UCSD-AML1 (cell line): ENCODE measurements around the gene RIC3.

Experiments used
- DNase-seq: peaks from one replicate; lab custom pipeline; 2025; ENCODE audit not compliant: unreplicated experiment; lab: John Stamatoyannopoulos, UW

The RIC3 gene

DNA sequence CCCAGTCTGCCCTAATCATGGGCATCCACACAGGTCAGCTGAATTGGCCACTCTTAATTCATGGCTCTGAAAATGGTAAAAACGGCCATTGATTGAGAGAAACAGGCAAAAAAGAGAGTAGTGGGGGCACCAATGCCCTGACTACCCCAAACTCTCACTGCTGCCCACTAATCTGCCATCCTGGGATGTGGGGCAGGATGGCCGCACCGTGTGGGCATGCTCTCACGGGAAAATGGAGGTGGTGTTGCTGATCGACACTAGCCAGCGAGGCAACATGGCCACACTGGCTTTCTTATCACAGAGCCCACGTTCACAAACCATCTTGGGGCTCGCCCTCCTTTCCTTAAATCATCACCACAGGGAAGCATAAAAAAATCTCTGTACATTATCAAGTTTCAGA, 99.1 kb downstream of the RIC3 start:
- DNase-seq, result no peak

DNA sequence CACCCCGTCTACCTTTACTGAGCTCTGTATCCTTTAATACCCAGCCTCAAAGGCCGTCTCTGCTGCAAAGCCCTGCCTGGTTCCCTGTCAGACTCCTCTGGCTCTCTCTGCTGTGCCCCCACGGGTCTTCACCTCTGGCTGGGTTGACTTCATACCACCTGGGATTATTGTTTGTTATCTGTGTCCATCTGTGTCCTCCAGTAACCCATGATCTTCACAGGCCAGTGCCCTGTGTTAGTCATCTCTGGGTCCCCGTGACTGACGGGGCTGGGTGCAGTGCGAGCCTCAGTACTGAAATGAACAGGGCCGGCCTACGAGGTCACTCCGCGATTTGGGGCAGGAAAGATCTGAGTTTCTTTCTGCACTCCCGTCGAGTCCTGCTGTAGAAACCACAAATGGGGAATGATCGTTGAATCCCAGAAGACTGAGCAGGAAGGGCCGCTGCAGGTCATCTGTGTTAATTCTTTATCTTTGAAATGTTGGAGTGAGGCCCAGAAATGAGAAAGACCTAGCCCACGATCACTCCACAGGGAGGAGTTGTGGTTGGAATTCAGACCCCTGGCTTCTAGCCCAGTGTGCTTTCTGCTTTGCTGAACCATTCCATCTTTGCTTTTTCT, 100.1 kb downstream of the RIC3 start:
- no peak for DNase-seq

DNA sequence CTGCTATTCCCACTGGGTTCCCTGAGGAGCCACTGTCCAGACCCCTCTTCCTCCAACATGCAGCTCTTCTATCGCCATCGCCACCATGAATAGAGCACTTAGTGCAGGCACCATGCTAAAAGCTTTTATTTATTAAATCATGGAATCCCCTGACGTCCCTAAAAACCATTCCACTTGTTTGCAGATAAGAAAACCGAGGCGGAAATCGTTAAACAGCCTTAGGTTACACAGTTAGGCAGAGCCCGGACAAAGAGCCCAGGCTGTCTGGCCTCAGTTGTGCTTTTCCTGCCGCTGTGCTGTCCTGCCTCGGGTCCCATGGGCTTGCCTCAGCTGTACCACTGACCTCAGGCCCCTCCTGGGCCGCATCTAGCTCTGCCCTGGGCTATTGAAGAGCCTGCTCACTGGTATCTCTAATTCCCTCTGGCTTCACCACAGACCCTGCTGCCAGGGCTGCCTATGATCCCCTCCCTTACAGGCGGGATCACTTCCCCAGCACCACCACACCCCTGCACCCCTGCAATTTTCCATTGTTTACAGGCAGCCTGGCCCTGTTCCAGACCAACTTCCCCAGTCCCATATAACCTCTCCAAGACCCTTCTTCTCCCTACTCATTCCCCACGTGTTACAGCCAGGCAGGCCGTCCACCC, 100.8 kb downstream of the RIC3 start:
- no peak for DNase-seq

DNA sequence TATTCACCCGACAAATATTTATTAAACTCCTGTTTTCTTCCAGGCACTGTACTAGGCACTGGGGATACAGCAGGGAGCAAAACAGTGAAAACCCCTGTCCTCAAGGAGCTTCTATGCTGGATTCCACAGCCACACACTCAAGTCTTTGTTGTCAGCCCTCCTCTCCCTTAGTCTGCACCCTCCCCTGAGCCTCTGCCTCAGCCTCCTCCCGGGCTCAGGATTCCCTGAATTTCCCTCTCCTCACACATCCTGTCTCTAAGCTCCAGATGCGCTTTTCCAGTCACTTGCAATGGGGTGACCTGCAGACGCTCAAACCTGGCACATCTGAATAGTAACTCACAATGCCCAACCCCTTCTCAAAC, 101.3 kb downstream of the RIC3 start:
- DNase-seq, result no peak

DNA sequence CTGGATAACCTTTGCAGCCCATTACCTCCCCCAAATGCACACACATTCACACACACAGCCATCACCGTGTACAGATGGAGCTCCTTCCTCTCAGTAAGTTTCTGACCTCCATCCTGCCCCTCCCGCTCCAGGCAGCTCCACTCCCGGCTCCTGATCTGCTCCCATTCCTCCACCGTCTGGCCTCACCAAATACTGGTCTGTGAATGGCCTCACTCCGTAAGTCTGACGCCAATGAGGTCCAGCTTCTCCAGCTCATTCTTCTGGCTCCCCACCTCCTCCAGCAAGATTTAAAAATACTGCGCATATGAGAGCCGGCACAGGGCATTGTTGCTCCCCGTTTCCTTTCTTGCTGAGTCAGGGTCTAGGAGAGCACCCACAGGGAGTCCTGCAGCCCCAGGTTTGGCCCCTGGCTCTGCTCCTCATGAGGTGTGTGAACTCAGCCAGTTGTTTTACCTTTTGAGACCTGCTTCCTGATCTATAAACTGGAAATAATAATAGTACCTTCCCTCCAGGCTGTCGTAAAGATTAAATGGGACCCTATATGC, 101.8 kb downstream of the RIC3 start:
- DNase-seq, result no peak

DNA sequence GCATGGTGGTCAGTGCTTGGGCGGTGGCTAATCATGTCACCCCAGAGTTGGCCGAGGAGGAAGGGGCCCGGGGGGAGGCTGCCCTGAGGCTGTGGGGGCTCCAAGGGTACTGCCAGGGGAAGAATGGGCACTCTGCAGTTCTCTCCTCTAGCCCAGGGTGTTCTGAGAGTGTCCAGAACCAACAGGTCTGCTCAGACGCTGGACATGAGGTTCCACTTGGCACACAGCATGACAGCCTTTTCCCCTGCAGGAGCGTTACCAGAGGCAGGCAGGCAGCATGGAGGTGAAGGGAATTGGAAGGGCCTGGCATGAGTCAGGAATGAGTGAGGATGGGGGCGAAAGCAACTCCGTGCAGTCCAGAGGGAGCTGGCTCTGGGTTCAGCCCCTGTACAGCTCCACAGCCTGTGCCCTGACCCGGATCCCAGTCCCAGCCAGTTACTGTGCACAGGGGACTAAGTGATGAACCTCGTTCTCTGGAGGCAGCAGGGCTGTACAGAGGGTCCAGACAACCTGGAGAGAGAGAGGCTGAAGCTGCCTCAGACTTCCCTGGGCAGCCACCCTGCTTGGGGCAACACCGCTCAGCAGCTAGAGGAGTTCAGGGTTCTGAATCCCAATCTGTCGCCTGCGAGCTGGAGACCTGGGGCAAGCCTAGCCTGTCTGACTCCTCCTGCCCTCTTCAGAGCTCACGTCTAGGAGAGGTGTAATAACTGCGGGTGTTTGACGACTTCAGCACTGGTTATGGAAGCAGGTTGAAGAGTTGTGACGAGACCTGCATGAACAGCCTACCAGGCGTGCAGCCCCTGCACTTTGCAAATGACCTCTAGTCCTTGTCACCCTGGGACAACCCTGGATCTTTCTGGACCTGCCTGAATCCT, 102.6 kb downstream of the RIC3 start:
- no peak for DNase-seq

DNA sequence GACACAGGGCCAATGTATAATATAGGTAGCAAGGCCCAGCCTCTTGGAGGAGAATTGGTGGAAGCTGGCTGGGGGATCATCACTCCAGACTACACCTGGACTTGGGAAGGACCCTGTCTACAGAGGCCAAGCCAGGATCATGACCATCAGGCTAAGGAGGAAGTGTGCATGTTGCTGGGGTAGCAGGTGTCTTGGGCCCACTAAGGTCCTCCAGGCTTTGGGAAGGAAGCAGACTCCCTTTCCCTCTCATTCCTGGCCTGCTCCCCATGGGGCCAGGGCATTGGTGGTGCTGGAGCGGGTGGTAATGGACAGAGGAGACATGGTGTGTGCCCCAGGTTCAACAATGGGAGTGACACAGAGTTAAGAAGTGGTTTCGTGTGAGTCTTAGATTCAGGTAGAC, 103.8 kb downstream of the RIC3 start:
- DNase-seq, result no peak

DNA sequence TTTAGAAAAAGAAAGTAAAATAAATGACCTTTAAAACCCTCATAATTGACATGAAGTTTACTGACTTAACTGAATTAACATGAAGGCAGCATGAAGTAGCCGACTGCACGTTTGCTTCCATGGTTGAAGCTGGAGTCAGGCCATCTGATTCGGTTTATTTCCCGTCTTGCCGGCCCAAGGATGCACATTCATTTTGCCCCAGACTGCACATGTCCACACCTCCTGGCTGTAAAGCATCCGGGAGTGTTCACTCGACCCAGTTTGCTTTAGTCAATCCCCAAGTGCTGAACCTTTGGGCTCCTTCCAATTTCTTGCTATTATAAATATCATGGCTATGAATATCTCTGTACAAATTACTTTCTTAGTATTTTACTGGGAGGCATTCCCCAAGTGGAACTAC, 105.5 kb downstream of the RIC3 start:
- DNase-seq, result no peak

DNA sequence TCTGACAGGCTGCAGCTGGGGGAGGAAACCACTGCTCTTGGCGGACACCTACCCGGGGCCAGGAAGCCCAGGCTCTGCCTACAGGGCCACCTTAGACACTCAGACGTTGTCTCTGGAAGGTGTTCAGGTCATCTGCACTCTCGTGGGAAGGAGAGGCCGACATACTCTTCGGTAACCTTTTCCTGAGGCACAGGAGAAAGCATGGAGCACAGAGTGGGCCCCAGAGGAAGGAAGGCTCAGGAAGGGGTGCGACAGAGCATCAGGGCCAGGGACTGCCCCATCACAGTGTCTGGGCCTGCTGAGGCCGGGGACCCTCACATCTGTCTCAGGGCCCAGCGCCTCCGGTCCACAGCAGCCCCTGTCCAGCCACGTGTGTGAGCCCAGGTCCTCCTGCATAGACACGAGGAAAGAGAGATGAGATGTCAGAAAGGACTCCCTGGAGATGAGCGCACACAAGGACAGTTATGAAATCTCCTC, 106.0 kb downstream of the RIC3 start:
- DNase-seq, result no peak

DNA sequence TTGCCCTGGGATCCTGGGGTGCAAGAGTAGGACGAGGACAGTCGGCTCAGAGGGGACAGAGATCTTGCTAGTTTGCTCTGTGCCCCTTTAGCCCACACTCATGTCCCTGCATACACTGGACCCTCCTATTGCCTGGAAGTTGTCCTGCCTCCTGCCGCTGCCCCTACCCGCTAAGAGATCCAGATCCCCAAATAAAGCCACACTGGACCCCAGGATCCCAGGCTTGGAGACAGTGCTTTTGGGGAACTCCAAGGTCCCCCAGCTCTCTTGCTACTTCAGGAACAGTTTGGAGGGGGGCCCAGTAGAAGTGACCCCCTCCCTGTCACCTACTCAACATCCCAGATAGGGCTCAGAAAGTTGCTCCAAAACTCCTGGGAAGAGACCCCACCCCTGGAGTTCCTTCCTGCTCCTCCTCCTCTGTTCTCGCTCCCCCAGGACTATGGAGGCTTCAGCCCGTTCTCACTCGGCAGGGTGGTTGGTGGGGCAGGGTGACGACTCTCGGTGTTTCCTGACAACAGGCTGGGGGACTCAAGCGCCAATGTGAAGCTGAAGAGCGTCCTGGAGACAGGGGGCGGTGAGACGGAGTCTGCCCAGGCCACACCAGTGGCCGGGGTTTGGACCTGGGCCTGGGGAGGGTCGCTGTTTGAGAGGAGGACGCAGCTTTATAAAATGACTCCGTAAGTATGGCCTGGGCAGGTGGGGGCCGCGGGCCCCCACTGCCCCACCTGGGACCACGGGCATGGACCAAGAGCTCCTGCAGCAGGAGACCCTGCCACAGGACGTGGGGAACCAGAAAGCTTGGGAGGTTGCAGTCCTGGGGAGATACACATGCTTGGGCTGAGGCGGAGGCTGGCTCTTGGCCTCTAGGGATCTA, 107.0 kb downstream of the RIC3 start:
- DNase-seq, result no peak

DNA sequence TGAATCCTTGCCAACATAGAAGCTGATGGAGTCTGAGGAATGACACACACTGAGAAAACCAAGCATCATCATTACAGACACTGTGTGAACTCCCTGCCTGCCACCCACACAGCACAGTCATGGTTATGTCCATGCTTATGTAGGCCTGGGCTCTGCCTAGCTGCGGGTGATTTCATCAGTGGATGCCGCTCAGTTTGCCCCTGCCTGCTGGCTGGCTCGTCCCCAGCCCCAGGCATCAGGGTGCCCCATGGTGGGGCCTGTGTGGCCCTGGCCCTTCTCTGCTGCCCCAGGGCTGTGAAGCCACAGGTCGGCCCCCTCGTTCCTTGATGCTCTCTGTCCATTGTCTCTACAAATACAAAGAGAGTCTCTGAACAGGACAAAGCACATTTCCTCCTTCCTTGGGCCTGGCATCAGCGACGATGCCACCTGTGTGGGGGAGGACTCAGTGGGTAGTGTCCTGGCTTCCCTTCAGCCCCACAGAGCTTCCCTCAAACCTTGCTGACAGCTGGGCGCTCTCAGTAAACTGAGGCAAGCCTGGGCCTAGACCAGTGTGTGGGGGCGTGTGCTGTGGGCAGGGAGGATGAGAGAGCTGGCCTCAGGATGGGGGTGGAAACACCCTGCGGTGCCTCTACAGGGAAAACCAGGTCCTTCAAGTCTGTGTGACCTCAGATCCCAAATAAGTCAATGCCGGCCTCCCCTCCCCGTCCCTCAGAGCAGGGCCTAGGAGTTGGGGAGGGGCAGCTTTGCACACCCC, 107.8 kb downstream of the RIC3 start:
- DNase-seq, result no peak

DNA sequence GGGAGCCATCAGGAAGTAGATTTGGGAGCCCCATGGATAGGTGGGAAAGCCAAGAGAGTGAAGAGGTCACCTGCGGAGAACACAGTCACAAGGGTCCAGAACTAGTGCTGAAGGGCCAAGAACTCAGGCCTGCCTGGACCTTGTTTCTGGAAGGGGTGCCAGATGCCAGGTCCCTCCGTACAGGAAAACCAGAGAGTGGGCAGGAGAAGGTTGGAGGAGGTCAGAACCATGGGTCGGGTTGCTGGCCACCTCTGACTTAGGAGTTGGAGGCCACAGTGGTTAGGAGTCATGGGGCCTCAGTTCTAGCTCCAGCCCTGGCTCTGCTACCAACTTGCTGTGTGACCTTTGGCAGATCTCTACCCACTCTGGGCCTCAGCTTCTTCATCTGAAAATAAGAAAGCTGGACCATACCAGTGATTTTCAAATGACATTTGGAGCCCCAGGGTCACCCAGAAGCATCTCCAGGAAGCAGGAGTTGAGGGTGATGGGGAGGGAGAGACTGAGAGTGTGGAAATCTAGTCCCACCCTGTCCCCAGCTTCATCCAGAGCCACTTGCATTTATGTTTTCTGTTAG, 108.6 kb downstream of the RIC3 start:
- DNase-seq, result no peak

DNA sequence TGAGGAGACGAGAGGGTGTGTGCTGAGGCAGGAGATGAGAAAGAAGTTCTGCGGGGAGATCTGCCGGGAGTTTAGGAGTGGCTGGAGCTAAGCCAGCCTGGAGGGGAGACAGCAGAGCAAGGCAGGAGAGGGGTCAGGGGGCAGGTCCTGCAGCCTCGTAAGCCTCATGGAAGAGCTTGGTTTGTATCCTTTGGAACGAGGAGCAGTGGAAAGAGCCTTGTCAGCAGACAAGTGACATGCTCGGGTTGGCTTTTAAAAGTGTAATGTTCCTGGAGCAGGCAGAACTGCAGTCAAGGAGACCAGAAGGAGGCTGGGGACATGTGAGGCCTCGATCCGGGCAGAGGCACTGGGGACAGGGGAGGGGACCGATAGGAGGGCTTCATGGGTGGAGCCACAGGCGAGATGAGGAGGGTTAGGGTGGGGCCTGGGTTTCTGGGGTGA, 109.2 kb downstream of the RIC3 start:
- no peak for DNase-seq

DNA sequence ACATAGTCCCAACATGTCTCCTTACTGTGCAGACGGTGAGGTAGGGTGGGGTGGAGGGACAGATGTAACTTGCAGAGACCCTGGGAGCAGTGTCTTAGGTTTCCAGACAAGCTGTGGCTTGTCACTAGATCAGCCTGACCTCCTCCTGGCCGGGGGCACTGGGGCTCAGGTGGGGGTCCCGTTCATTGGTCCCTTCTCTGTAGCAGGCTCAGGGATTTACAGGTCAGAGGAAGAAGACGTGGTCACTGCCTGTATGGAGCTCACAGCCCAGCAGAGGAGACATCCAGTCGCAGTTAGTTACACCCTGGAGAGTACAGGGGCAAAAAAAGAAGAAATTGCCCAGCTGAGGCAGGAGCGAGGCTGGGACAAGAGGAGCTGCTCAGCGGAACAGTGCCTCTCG, 109.8 kb downstream of the RIC3 start:
- no peak for DNase-seq

DNA sequence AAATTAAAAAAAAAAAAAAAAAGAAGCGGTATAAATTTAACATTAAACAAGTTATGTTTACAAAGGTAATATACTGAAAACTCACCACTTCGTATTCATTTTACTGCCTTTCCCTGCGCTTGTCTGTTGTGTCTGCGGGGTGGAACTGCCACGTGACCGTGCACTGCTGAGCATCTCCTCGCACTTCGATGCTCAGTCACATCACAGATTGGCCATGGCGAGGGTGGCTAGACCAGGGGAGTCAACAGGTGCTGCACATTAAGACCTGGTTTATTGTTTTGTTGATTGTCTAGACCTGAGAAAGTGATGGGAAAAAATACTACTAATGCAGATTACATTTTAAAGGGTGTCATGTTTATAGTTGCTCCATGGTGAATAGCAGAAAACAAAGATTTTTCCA, 110.6 kb downstream of the RIC3 start:
- DNase-seq, result no peak

DNA sequence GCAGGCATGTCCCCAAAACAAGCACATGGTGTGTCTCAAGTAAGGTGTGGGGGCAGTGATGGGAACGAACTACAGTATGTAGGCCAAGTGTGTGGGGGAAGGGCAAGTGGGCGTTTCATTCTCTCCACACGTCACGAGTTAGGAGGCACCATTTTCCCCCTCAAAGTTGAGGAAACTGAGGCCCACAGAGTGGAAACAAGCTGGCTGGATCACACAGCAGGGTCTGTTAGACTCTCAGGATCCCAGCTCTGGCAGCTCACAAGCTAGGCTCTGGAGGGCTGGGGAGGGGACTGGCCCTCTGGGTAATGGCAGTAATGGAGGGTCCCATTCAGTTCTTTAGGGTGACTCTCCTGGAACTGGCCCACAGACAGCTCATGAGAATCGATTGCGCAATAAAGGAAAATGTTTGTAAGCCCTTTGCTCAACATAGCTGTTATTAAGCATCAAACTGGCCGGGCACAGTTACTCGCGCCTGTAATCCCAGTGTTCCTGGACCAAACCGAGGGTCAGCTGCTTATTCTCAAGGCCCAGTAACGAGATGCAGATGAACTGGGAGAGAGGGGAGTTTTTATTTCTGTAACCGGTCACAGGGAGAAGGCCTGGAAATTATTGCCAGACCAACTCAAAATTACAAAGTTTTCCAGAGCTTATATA, 111.9 kb downstream of the RIC3 start:
- DNase-seq, result no peak
